ENCODE data around the gene LYSMD2.

DNA sequence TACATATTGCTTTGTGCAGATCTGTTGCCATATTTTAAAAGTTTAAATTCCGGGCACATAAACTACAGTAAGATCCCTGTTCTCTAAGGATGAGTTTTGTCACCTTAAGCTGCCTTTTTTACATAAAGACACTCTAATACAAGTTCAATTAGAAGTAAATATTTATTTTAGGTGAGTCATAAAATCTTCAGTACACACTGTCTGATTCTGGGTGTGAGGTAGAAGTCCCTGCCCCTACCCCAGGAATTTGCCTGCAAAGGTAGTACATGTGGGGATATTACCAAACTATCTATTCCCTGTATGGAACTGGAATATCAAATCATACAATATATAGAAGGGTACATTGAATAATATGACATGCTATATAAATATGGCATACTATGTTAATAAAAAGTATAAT is 49.9 kb downstream of the LYSMD2 start:
- TF ChIP-seq POLR2A (IDR thresholded peaks at IDR 0.05), result no peak
- TF ChIP-seq, protein P1, sequence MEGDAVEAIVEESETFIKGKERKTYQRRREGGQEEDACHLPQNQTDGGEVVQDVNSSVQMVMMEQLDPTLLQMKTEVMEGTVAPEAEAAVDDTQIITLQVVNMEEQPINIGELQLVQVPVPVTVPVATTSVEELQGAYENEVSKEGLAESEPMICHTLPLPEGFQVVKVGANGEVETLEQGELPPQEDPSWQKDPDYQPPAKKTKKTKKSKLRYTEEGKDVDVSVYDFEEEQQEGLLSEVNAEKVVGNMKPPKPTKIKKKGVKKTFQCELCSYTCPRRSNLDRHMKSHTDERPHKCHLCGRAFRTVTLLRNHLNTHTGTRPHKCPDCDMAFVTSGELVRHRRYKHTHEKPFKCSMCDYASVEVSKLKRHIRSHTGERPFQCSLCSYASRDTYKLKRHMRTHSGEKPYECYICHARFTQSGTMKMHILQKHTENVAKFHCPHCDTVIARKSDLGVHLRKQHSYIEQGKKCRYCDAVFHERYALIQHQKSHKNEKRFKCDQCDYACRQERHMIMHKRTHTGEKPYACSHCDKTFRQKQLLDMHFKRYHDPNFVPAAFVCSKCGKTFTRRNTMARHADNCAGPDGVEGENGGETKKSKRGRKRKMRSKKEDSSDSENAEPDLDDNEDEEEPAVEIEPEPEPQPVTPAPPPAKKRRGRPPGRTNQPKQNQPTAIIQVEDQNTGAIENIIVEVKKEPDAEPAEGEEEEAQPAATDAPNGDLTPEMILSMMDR (IDR thresholded peaks at IDR 0.05 in 8 of 11, conservative IDR thresholded peaks at IDR 0.05 in 3 of 11), result no peak

All from spleen (tissue), 7 donors.